Transverse colon (tissue), 4 donors: ENCODE measurements around the gene CIC. TPM values are rescaled to one million over a fixed set of nuclear protein-coding genes. Genes with fewer than 3 reads are reported as not detected.

Source experiments
- DNase-seq: peaks from one replicate; pipeline ENCODE4 v3.0.0-alpha.2; 2019
- H3K27ac ChIP-seq, 4 donors: fragments of 200-600 bp; sonication (generic); 2 replicates each; pipeline ENCODE4 v1.5.1; 2016 to 2018; ENCODE audit warnings: inconsistent platforms in 4 of 4
- H3K27me3 ChIP-seq: fragments of 200-600 bp; sonication (generic); 2 replicates; pipeline ENCODE4 v1.5.1; 2017; ENCODE audit warnings: inconsistent platforms
- H3K36me3 ChIP-seq, 4 donors: fragments of 200-600 bp; sonication (generic); 2 replicates each; pipeline ENCODE4 v1.5.1; 2017 to 2019; ENCODE audit warnings: inconsistent platforms in 4 of 4
- H3K4me1 ChIP-seq, 4 donors: fragments of 200-600 bp; sonication (generic); 2 replicates each; pipeline ENCODE4 v1.5.1; 2017 to 2020; ENCODE audit warnings: inconsistent platforms in 4 of 4
- H3K4me3 ChIP-seq, 4 donors: fragments of 200-600 bp; sonication (generic); 1 replicate in 1 of 4; 2 replicates in 3 of 4; pipeline versions ENCODE4 v1.5.1 to v1.6.1; 2017 to 2019; ENCODE audit warnings: inconsistent platforms in 4 of 4
- H3K9me3 ChIP-seq, 2 donors: fragments of 200-600 bp; sonication (generic); 2 replicates each; pipeline ENCODE4 v1.5.1; 2017 to 2019; ENCODE audit warnings: inconsistent platforms in 2 of 2
- CTCF ChIP-seq, 5 experiments: fragments of 200-600 bp in 3 of 5; fragments of 450-650 bp in 2 of 5; sonication (generic) in 3 of 5; IDR thresholded peaks; 1 replicate in 2 of 5; 2 replicates in 3 of 5; pipeline ENCODE4 v1.5.1; 2016 to 2017; ENCODE audit warnings: antibody characterized with exemption in 5 of 5, inconsistent platforms in 3 of 5, mild to moderate bottlenecking in 2 of 5, moderate library complexity in 1 of 5
- EP300 ChIP-seq: sonication (generic); formaldehyde crosslinking; IDR thresholded peaks from one replicate; pipeline ENCODE4 v1.6.1; 2017; ENCODE audit warnings: antibody characterized with exemption, low read depth
- POLR2A ChIP-seq: fragments of 450-650 bp; IDR thresholded peaks from one replicate; pipeline ENCODE4 v1.6.1; 2016; ENCODE audit warnings: antibody characterized with exemption, mild to moderate bottlenecking, moderate library complexity
- POLR2AphosphoS5 ChIP-seq, 3 donors: sonication (generic); formaldehyde crosslinking; IDR thresholded peaks; one replicate each; pipeline ENCODE4 v1.6.1; 2016; ENCODE audit warnings: antibody characterized with exemption in 3 of 3
- WGBS, 2 donors: methylation state at CpG; one replicate each; pipeline ENCODE4 v1.1.5; 2018; ENCODE audit warnings: low coverage in 1 of 2; 5-methylcytosine and 5-hydroxymethylcytosine counted together
- in situ Hi-C, 4 donors: fragments of 200-750 bp; cut with MboI; loops; one replicate each; pipeline versions ENCODE4 v1.15.0 to v1.15.1; 2017; ENCODE audit warnings: low sequenced_read_pairs in 3 of 4, low pct_ligation_motif_present in 1 of 4, low pct_unique_long_range_greater_than_20kb in 1 of 4
- intact Hi-C: fragments of 100-400 bp; cut with DNase I; formaldehyde crosslinking; loops from one replicate; pipeline ENCODE4 v1.15.1; 2023; ENCODE audit warnings: low total_unique reads
- total RNA-seq, 4 donors: library from RNA; depleted of rRNA; stranded (reverse); fragments of >200 nt; gene quantifications; one replicate each; pipeline ENCODE4 v1.1.0, GENCODE V29; 2016

Gene CIC
- total RNA-seq, 4 donors from 2014 or later: 35.1 to 96.5 (median 43.6) TPM

- in situ Hi-C loops: no loop called here
- no peak for DNase-seq
- Histone ChIP-seq H3K36me3 (peaks cover 0 to 11% (median 3%) of the 10 kb centered on the region in 4 donors), H3K4me3 (peak overlapping the region in 1 of 4 donors; percentile 72), H3K27ac (peak overlapping the region; percentile 97 to 100 (median 99)), H3K9me3 (no peaks in the 10 kb centered on the region), H3K27me3 (no peaks in the 10 kb centered on the region), H3K4me1 (peaks cover 31 to 49% (median 42%) of the 10 kb centered on the region in 4 donors)
- WGBS, 2 donors: 40 to 78% methylated on average over 1 to 4 of the region's 4 CpGs
- TF ChIP-seq POLR2A: no peak
- no peak for TF ChIP-seq CTCF (IDR thresholded peaks at IDR 0.05)
- TF ChIP-seq EP300: no peak
- no peak for TF ChIP-seq POLR2AphosphoS5 (IDR thresholded peaks at IDR 0.05)
- intact Hi-C loops: no loop called here
Observed at GRCh38 chr19:42251572-42252358, 17.3 kb upstream of the CIC start.

GRCh38 chr19:42252365-42253244 lies 16.4 kb upstream of the CIC start:
- H3K27me3 ChIP-seq: no peaks in the 10 kb centered on the region
- peaks cover 0 to 11% (median 3%) of the 10 kb centered on the region in 4 donors for H3K36me3 ChIP-seq
- H3K9me3 ChIP-seq: no peaks in the 10 kb centered on the region
- H3K27ac ChIP-seq: peak overlapping the region; percentile 97 to 100 (median 99)
- H3K4me1 ChIP-seq: peaks cover 31 to 55% (median 42%) of the 10 kb centered on the region in 4 donors
- in situ Hi-C loops: no loop called here
- TF ChIP-seq CTCF (IDR thresholded peaks at IDR 0.05) (no peak), POLR2A (no peak), POLR2AphosphoS5 (IDR thresholded peaks at IDR 0.05) (no peak)
- WGBS, 2 donors: 14% methylated on average over 27 of the region's 27 CpGs; no CpG with 5 or more reads in 1 of the 2 donors
- DNase-seq: no peak
- peak overlapping the region; percentile 72 to 99 (median 90) for H3K4me3 ChIP-seq
- intact Hi-C loops: no loop called here

GRCh38 chr19:42253245-42254088 lies 15.6 kb upstream of the CIC start:
- Histone ChIP-seq H3K4me1 (peaks cover 31 to 55% (median 44%) of the 10 kb centered on the region in 4 donors), H3K9me3 (no peaks in the 10 kb centered on the region), H3K27ac (peak overlapping the region; percentile 97 to 100 (median 99)), H3K27me3 (no peaks in the 10 kb centered on the region), H3K36me3 (peaks cover 0 to 9% (median 2%) of the 10 kb centered on the region in 4 donors), H3K4me3 (peak overlapping the region; percentile 72 to 99 (median 90))
- in situ Hi-C loops (no loop called here), intact Hi-C loops (loop anchor here (2.0 kb wide), 1 partner anchor 77 kb away; no protein-coding TSS in a partner anchor)
- peak; percentile 73 for DNase-seq
- WGBS, 2 donors: 1% methylated on average over 22 of the region's 71 CpGs; no CpG with 5 or more reads in 1 of the 2 donors
- TF ChIP-seq CTCF (IDR thresholded peaks at IDR 0.05) (no peak), EP300 (no peak), POLR2AphosphoS5 (IDR thresholded peaks at IDR 0.05) (peak in 2 of 3 donors; percentile 48 to 56), POLR2A (no peak)
